K562 (cell line): ENCODE results near the gene HJV. TPM values are rescaled to one million over a fixed set of nuclear protein-coding genes. Genes with fewer than 3 reads are reported as not detected.

Experiments used
- ATAC-seq: fragments of 200-7000 bp; cut with Tn5 transposase; 3 replicates; pipeline ENCODE4 v1.9.1; 2020; ENCODE audit warnings: moderate library complexity
- BruUV-seq: library from RNA; stranded (reverse); fragments of 400-500 nt; replicated peaks from 2 replicates; lab custom pipeline; 2021; lab: Mats Ljungman, UMichigan
- CTCF ChIA-PET: fragments of 300-600 bp; formaldehyde crosslinking; extraction: SDS; loops from one replicate; lab custom pipeline; 2021; ENCODE audit warnings: low intra/inter-chr PET ratio; lab: Yijun Ruan, JAX
- POLR2A ChIA-PET: fragments of 300-600, 350-650 bp; sonication (Branson Sonifier 250); formaldehyde crosslinking; extraction: SDS; loops from one replicate; lab custom pipeline; 2021; ENCODE audit warnings: antibody characterized with exemption, inconsistent platforms; lab: Yijun Ruan, JAX
- DNase-seq, 4 experiments: peaks; one replicate each; pipeline versions ENCODE4 v3.0.0 to v3.0.0-alpha.2; 2011 to 2018; ENCODE audit warnings: low spot score in 3 of 4, mixed read lengths in 3 of 4; ENCODE audit errors: extremely low read depth in 1 of 4
- FAIRE-seq: peaks from 2 replicates; lab custom pipeline; 2011; peaks lifted over from hg19 to GRCh38; lab: Jason Lieb, UNC
- H2AFZ ChIP-seq: 2 replicates; pipeline ENCODE4 v1.6.0; 2011; ENCODE audit warnings: low read depth, low read length, control low read depth, inconsistent platforms
- H3K27ac ChIP-seq: fragments of 200-600 bp; 3 replicates; pipeline ENCODE4 v1.8.0; 2011; ENCODE audit warnings: low read depth, mild to moderate bottlenecking, control low read depth, inconsistent platforms, low read length, moderate library complexity, mixed read lengths; ENCODE audit errors: extremely low read depth
- H3K27me3 ChIP-seq, 2 experiments: fragments of 300-600 bp in 1 of 2; 2 replicates in 1 of 2; 3 replicates in 1 of 2; pipeline versions ENCODE4 v1.6.0 to v1.8.0; 2011; ENCODE audit warnings: inconsistent platforms in 2 of 2, low read length in 2 of 2, mild to moderate bottlenecking in 1 of 2, mixed read lengths in 1 of 2, moderate library complexity in 1 of 2; ENCODE audit not compliant: control insufficient read depth in 2 of 2, insufficient read depth in 2 of 2
- H3K36me3 ChIP-seq: fragments of 300-600 bp; 3 replicates; pipeline ENCODE4 v1.8.0; 2011; ENCODE audit warnings: mild to moderate bottlenecking, low read length, inconsistent platforms; ENCODE audit not compliant: control insufficient read depth, insufficient read depth
- H3K4me1 ChIP-seq, 2 experiments: fragments of 200-600 bp in 1 of 2; replicated peaks in 1 of 2; 2 replicates in 1 of 2; 3 replicates in 1 of 2; pipeline versions ENCODE4 v1.5.1 to v1.8.0; 2011; ENCODE audit warnings: inconsistent platforms in 2 of 2, low read length in 2 of 2, mild to moderate bottlenecking in 1 of 2, mixed read lengths in 1 of 2, moderate library complexity in 1 of 2; ENCODE audit not compliant: control insufficient read depth in 2 of 2, insufficient read depth in 2 of 2
- H3K4me2 ChIP-seq: 2 replicates; pipeline ENCODE4 v1.6.1; 2011; ENCODE audit warnings: low read length, control low read depth, inconsistent platforms, mixed read lengths; ENCODE audit not compliant: insufficient read depth
- H3K4me3 ChIP-seq: fragments of 200-600 bp; sonication (generic), shearing (Covaris generic); 2 replicates; pipeline ENCODE4 v1.5.1; 2016; ENCODE audit warnings: control low read depth, inconsistent platforms
- H3K79me2 ChIP-seq: fragments of 200-600 bp; 3 replicates; pipeline ENCODE4 v1.8.0; 2011; ENCODE audit warnings: low read length, inconsistent platforms; ENCODE audit not compliant: control insufficient read depth, insufficient read depth
- H3K9ac ChIP-seq, 2 experiments: 2 replicates each; pipeline versions ENCODE4 v1.6.0 to v1.6.1; 2011; ENCODE audit warnings: low read depth in 2 of 2, low read length in 2 of 2, control low read depth in 1 of 2, inconsistent platforms in 1 of 2, mild to moderate bottlenecking in 1 of 2, mixed read lengths in 1 of 2; ENCODE audit not compliant: insufficient read depth in 1 of 2
- H3K9me1 ChIP-seq: one replicate; pipeline ENCODE4 v1.6.0; 2011; ENCODE audit warnings: inconsistent platforms, mild to moderate bottlenecking, low read length, moderate library complexity; ENCODE audit not compliant: control insufficient read depth, insufficient read depth
- H3K9me3 ChIP-seq: replicated peaks from 2 replicates; pipeline ENCODE4 v1.5.1; 2011; ENCODE audit warnings: low read depth, low read length, inconsistent platforms; ENCODE audit not compliant: control insufficient read depth, insufficient read depth
- H4K20me1 ChIP-seq: replicated peaks from 2 replicates; pipeline ENCODE4 v1.6.1; 2011; ENCODE audit warnings: low read length, inconsistent platforms, mixed read lengths; ENCODE audit not compliant: control insufficient read depth, insufficient read depth
- BCOR ChIP-seq: fragments of 450-650 bp; IDR thresholded peaks from 2 replicates; pipeline ENCODE4 v1.6.1; 2016
- CBX3 ChIP-seq, 2 experiments: IDR thresholded peaks; 1 replicate in 1 of 2; 2 replicates in 1 of 2; pipeline ENCODE4 v1.6.1; 2012; ENCODE audit warnings: inconsistent platforms in 2 of 2, low read length in 2 of 2, borderline replicate concordance in 1 of 2, control low read depth in 1 of 2
- CHD2 ChIP-seq: IDR thresholded peaks from 2 replicates; pipeline ENCODE4 v1.6.1; 2011; ENCODE audit warnings: low read depth, low read length
- EHMT2 ChIP-seq: fragments of 450-650 bp; IDR thresholded peaks from 2 replicates; pipeline ENCODE4 v1.6.1; 2018; ENCODE audit warnings: antibody characterized with exemption
- FOXJ3 ChIP-seq: sonication (generic); formaldehyde crosslinking; IDR thresholded peaks from 2 replicates; pipeline ENCODE4 v1.4.0; 2020; ENCODE audit warnings: mild to moderate bottlenecking, missing genetic modification reagents
- GATA2 ChIP-seq: sonication (generic); formaldehyde crosslinking; IDR thresholded peaks from 2 replicates; pipeline ENCODE4 v1.4.0; 2020; ENCODE audit warnings: mild to moderate bottlenecking, missing genetic modification reagents
- GTF3C2 ChIP-seq: IDR thresholded peaks from 3 replicates; pipeline ENCODE4 v1.6.1; 2011; ENCODE audit warnings: borderline replicate concordance, mild to moderate bottlenecking, moderate library complexity; ENCODE audit not compliant: insufficient read length; ENCODE audit errors: extremely low read depth
- HLTF ChIP-seq: fragments of 450-650 bp; IDR thresholded peaks from 2 replicates; pipeline ENCODE4 v1.6.1; 2016
- MCM2 ChIP-seq: fragments of 450-650 bp; IDR thresholded peaks from 2 replicates; pipeline ENCODE4 v1.6.1; 2017; ENCODE audit warnings: low read depth, mild to moderate bottlenecking
- NEUROD1 ChIP-seq: fragments of 150-350 bp; IDR thresholded peaks from 2 replicates; pipeline ENCODE4 v1.6.1; 2014; ENCODE audit warnings: borderline replicate concordance, low read length, low read depth; ENCODE audit not compliant: partially characterized antibody
- NKRF ChIP-seq: fragments of 450-650 bp; IDR thresholded peaks from 2 replicates; pipeline ENCODE4 v1.6.1; 2016; ENCODE audit warnings: borderline replicate concordance
- PTTG1 ChIP-seq: fragments of 450-650 bp; IDR thresholded peaks from 2 replicates; pipeline ENCODE4 v1.6.1; 2016; ENCODE audit warnings: low read depth, mild to moderate bottlenecking, missing genetic modification characterization, missing compliant biosample characterization
- RBFOX2 ChIP-seq: fragments of 200-400 bp; formaldehyde crosslinking; IDR thresholded peaks from 2 replicates; pipeline ENCODE4 v1.6.1; 2017; ENCODE audit warnings: low read depth, mild to moderate bottlenecking, low read length, moderate library complexity
- SMARCC2 ChIP-seq: fragments of 450-650 bp; IDR thresholded peaks from 2 replicates; pipeline ENCODE4 v1.6.1; 2017; ENCODE audit warnings: antibody characterized with exemption, moderate library complexity, mild to moderate bottlenecking, low read depth
- ZBTB8A ChIP-seq: fragments of 450-650 bp; IDR thresholded peaks from 2 replicates; pipeline ENCODE4 v1.6.1; 2018; ENCODE audit warnings: mild to moderate bottlenecking, moderate library complexity; ENCODE audit not compliant: partially characterized antibody
- WGBS: fragments of 100-300 bp; shearing (Covaris generic); methylation state at CpG from one replicate; pipeline ENCODE4 v1.1.6; 2016; ENCODE audit warnings: low coverage, mixed read lengths; ENCODE audit not compliant: insufficient coverage; ENCODE audit errors: missing lambda C conversion rate; 5-methylcytosine and 5-hydroxymethylcytosine counted together
- in situ Hi-C: fragments of 300-500 bp; cut with MboI; formaldehyde crosslinking; loops from 4 replicates; pipeline ENCODE4 v1.15.0; 2018; ENCODE audit warnings: inconsistent platforms, mixed read lengths
- intact Hi-C: fragments of 100-400 bp; cut with micrococcal nuclease; formaldehyde crosslinking; loops from 2 replicates; pipeline ENCODE4 v1.14.2; 2022
- polyA plus RNA-seq, 8 experiments: library from polyadenylated mRNA; depleted of rRNA in 4 of 8; stranded (reverse) in 5 of 8; unstranded in 3 of 8; fragments of >200 nt; fragmentation: Nextera tagmentation in 2 of 8; fragmentation: Illumina TruSeq in 1 of 8; extraction: Ambion mirVana in 2 of 8; extraction: Trizol in 1 of 8; gene quantifications; 2 replicates each; pipeline versions ENCODE4 v1.2.1 to v1.2.3, GENCODE V29; 2011 to 2014; ENCODE audit warnings: inconsistent platforms in 1 of 8, missing spikeins in 1 of 8
- total RNA-seq, 7 experiments: library from RNA; depleted of rRNA in 6 of 7; stranded (reverse); fragments of >200 nt in 6 of 7; fragmentation: Illumina TruSeq in 2 of 7; extraction: Trizol in 2 of 7; gene quantifications; 2 replicates each; pipeline versions ENCODE4 v1.2.1 to v1.2.3, GENCODE V29; 2011 to 2021; ENCODE audit warnings: low replicate concordance in 1 of 7
- TF ChIP-seq, protein P1 (sequence below): fragments of 250-450 bp; sonication (Bioruptor Pico); IDR thresholded peaks from 2 replicates; pipeline ENCODE4 v1.9.0; 2021; ENCODE audit warnings: mild to moderate bottlenecking
- TF ChIP-seq, protein P2 (sequence below): IDR thresholded peaks from 2 replicates; pipeline ENCODE4 v1.6.1; 2014; ENCODE audit warnings: antibody characterized with exemption

HJV gene
- total and polyA plus RNA-seq, 9 of the 15 experiments (the other 6 are each of a cell fraction or from before 2014, with no cell fraction given): 1.0 to 6.6 (median 2.4) TPM

GRCh38 chr1:146039844-146040194 is 18.3 kb upstream of the HJV start:
- ChIA-PET CTCF (no interaction called here), POLR2A (interaction anchor here (0.9 to 7.7 kb wide), 8 partner anchors 9 to 82 kb away, joined by 3 to 183 read pairs (median 4); partner anchors contain the start of genes HJV and LIX1L)
- WGBS: 31% methylated on average over 9 of the region's 9 CpGs
- H3K79me2 ChIP-seq: no peaks in the 10 kb centered on the region
- H4K20me1 ChIP-seq: no peaks in the 10 kb centered on the region
- H3K9ac ChIP-seq: peak overlapping the region; percentile 70 to 95; a peak in 3 of 4 replicates
- H3K36me3 ChIP-seq: no peaks in the 10 kb centered on the region
- H2AFZ ChIP-seq: peak overlapping the region; percentile 86
- H3K4me2 ChIP-seq: peak overlapping the region; percentile 99
- DNase-seq: peak in 1 of 4 experiments; percentile 25
- in situ Hi-C loops (loop anchor here (25.0 kb wide), 2 partner anchors 272 to 703 kb away; no protein-coding TSS in a partner anchor), intact Hi-C loops (no loop called here)
- peak overlapping the region; percentile 78 for H3K4me3 ChIP-seq
- H3K27ac ChIP-seq: peak overlapping the region; percentile 96; the same call in 1 of the 3 replicates
- H3K9me3 ChIP-seq: no peaks in the 10 kb centered on the region
- peaks cover 1 to 3% of the 10 kb centered on the region in 2 experiments; a peak in 3 of 5 replicates for H3K4me1 ChIP-seq
- no TSS peak for BruUV-seq
- no peaks in the 10 kb centered on the region for H3K27me3 ChIP-seq
- no peak for ATAC-seq
- FAIRE-seq: no peak
- no peaks in the 10 kb centered on the region for H3K9me1 ChIP-seq
- TF ChIP-seq BCOR (peak; percentile 16; the same call in 1 of the 2 replicates), MCM2 (no peak), FOXJ3 (CRISPR knock-in tag) (no peak), GATA2 (no peak), CBX3 (IDR thresholded peaks at IDR 0.05; ENCODE audit: borderline replicate concordance in 1 of 2, low read length in 2 of 2) (no peak), RBFOX2 (no peak), GTF3C2 (peak; percentile 3), PTTG1 (tag) (no peak), EHMT2 (no peak), NEUROD1 (no peak), ZBTB8A (no peak), NKRF (0 out of 2 replicates have a peak, but pooled peaks have one; percentile 14), HLTF (no peak), SMARCC2 (peak; percentile 12; the same call in 1 of the 2 replicates), CHD2 (no peak)
- TF ChIP-seq, protein P1, sequence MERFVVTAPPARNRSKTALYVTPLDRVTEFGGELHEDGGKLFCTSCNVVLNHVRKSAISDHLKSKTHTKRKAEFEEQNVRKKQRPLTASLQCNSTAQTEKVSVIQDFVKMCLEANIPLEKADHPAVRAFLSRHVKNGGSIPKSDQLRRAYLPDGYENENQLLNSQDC (CRISPR knock-in tag): no peak
- TF ChIP-seq, protein P2, sequence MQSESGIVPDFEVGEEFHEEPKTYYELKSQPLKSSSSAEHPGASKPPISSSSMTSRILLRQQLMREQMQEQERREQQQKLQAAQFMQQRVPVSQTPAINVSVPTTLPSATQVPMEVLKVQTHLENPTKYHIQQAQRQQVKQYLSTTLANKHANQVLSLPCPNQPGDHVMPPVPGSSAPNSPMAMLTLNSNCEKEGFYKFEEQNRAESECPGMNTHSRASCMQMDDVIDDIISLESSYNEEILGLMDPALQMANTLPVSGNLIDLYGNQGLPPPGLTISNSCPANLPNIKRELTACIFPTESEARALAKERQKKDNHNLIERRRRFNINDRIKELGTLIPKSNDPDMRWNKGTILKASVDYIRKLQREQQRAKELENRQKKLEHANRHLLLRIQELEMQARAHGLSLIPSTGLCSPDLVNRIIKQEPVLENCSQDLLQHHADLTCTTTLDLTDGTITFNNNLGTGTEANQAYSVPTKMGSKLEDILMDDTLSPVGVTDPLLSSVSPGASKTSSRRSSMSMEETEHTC: no peak
